ENCODE data around the gene SNX10. TPM values are rescaled to one million over a fixed set of nuclear protein-coding genes. Genes with fewer than 3 reads are reported as not detected.

SNX10 gene
- total RNA-seq, 2 experiments from 2014 or later = 31.0 to 31.6 TPM

DNA sequence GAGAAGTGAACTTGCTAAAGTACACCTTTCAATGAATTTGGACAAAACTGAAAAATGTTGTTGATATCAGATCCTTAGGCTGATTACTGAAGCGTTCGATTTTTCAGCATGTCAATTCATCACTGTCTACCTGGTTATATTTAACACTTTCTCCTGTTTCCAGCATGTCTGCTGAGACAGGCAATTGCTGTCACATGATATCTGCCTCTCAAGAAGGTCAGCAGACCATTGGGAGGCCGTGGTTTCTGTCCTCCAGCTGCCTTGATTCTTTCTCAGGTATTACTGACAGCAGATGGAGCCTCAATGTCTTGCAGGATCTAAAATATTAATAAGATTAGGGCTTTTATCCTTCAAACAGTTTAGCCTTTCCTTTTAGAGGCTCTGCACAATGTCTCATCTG lies 127.5 kb downstream of the SNX10 start:
- Mint-ChIP-seq H3K9me3 (no peaks in the 10 kb centered on the region), H3K27me3 (peaks cover 14% of the 10 kb centered on the region), H3K36me3 (no peaks in the 10 kb centered on the region), H3K27ac (no peak overlapping the region), H3K4me1 (peaks cover 6% of the 10 kb centered on the region), H3K4me3 (no peak overlapping the region)
- POLR2A ChIA-PET = no interaction called here
- ATAC-seq (ENCODE audit: low read depth) (no peak), DNase-seq (no peak)

DNA sequence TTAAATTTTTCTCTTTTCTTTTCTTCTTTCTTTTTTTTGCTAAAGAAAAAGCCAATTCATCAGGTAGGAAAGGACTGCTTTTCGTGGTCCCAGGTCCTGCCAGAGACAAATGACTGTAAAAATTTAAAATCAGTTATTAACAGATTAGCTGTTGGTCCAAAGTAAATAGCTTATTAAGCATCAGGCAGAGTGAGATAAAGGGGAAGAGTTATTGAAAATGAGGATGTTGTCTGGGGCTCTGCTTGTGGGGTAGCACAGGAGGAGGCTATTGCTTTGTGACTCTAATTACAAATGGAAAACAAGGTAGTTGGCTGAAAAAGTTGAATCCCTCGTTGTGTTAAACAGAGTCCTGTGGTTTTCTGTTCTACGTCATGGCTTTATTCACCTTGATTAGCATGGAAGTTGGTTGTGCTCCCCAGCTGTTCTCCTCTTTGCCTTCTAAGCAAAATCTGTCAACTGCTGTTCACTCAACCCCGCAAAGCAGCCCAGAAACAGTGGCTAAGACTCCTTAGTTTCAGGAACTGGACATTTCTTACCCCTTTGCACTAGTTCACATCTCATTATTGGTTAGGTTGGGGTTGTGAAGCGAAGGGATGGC lies 128.9 kb downstream of the SNX10 start:
- Mint-ChIP-seq H3K27me3 (peaks cover 17% of the 10 kb centered on the region), H3K4me1 (peaks cover 6% of the 10 kb centered on the region), H3K9me3 (no peaks in the 10 kb centered on the region), H3K4me3 (no peak overlapping the region), H3K27ac (no peak overlapping the region), H3K36me3 (no peaks in the 10 kb centered on the region)
- POLR2A ChIA-PET = no interaction called here
- no peak for ATAC-seq (ENCODE audit: low read depth)
- DNase-seq = no peak

GRCh38 chr7:26422761-26423160 lies 131.1 kb downstream of the SNX10 start:
- Mint-ChIP-seq H3K36me3 (no peaks in the 10 kb centered on the region), H3K4me3 (no peak overlapping the region), H3K27ac (no peak overlapping the region), H3K4me1 (peaks cover 6% of the 10 kb centered on the region), H3K27me3 (peaks cover 21% of the 10 kb centered on the region), H3K9me3 (no peaks in the 10 kb centered on the region)
- ATAC-seq (ENCODE audit: low read depth) (no peak), DNase-seq (no peak)
- POLR2A ChIA-PET = no interaction called here

DNA sequence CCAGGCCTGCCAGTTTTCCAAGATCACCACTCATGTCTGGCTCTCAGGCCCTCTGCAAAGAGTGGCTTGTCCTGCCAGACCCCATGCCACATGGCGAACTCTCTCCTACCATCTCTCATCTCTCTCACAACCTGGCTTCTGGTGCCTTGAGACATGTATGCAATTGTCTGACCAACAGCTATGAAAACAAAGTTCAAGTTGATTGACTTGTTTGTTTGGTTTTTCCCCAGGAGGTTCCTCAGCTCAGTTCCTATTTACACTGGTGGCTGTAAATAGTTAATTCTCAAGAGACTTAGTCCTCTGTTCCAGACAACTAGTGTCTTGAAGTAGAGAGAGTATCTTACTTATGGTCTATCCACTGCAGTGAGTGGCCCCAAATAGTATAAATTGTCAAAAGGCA lies 131.8 kb downstream of the SNX10 start:
- Mint-ChIP-seq H3K36me3 (no peaks in the 10 kb centered on the region), H3K27me3 (peaks cover 15% of the 10 kb centered on the region), H3K27ac (no peak overlapping the region), H3K9me3 (no peaks in the 10 kb centered on the region), H3K4me3 (no peak overlapping the region), H3K4me1 (no peaks in the 10 kb centered on the region)
- no peak for DNase-seq
- ATAC-seq (ENCODE audit: low read depth) = no peak
- POLR2A ChIA-PET = no interaction called here

Other genes starting within 250 kb of the SNX10 start
- gene NFE2L3, start 139.7 kb upstream of the SNX10 start, total RNA-seq = 10 to 100 TPM in 1 of 2 experiments, 1 to 10 TPM in 1; 10.0 to 10.3 TPM
- 100 to 1,000 TPM; 653 to 667 TPM for gene HNRNPA2B1, start 91.1 kb upstream of the SNX10 start, total RNA-seq
- gene CBX3, start 90.1 kb upstream of the SNX10 start, total RNA-seq = 100 to 1,000 TPM; 227 to 235 TPM